GM12878 (cell line): ENCODE measurements around the gene ZNF431. TPM values are rescaled to one million over a fixed set of nuclear protein-coding genes. Genes with fewer than 3 reads are reported as not detected.

Experiments
- BCL11A ChIP-seq: IDR thresholded peaks from 2 replicates; pipeline ENCODE4 v1.6.1; 2011; ENCODE audit warnings: low read depth, low read length
- BHLHE40 ChIP-seq, 2 experiments: fragments of 450-650 bp in 1 of 2; IDR thresholded peaks; 2 replicates each; pipeline ENCODE4 v1.6.1; 2011 to 2017; ENCODE audit warnings: low read depth in 2 of 2, borderline replicate concordance in 1 of 2, improper control_type of control experiment in 1 of 2, low read length in 1 of 2, mild to moderate bottlenecking in 1 of 2
- CBX5 ChIP-seq: sonication (generic); IDR thresholded peaks from 2 replicates; pipeline ENCODE4 v1.6.1; 2016; ENCODE audit warnings: low read depth, moderate library complexity, mild to moderate bottlenecking, inconsistent platforms
- CHD1 ChIP-seq: IDR thresholded peaks from 2 replicates; pipeline ENCODE4 v1.6.1; 2012; ENCODE audit warnings: low read depth, low read length, improper control_type of control experiment
- CTCF ChIP-seq, 3 experiments: IDR thresholded peaks in 2 of 3; conservative IDR thresholded peaks in 1 of 3; 2 replicates each; pipeline ENCODE4 v1.5.1; 2011; ENCODE audit warnings: low read depth in 3 of 3, low read length in 3 of 3, mild to moderate bottlenecking in 3 of 3, control low read depth in 2 of 3, moderate library complexity in 2 of 3, inconsistent platforms in 1 of 3, mixed read lengths in 1 of 3; ENCODE audit not compliant: control insufficient read depth in 2 of 3, insufficient read depth in 1 of 3; ENCODE audit errors: extremely low read depth in 1 of 3
- E2F4 ChIP-seq: IDR thresholded peaks from 2 replicates; pipeline ENCODE4 v1.6.1; 2012; ENCODE audit warnings: low read depth, low read length, improper control_type of control experiment
- ETV6 ChIP-seq, 2 experiments: fragments of 450-650 bp in 1 of 2; IDR thresholded peaks in 1 of 2; conservative IDR thresholded peaks in 1 of 2; 2 replicates each; pipeline ENCODE4 v1.6.1; 2014; ENCODE audit warnings: antibody characterized with exemption in 1 of 2, borderline replicate concordance in 1 of 2, low read depth in 1 of 2, mild to moderate bottlenecking in 1 of 2, moderate library complexity in 1 of 2
- EZH2 ChIP-seq: IDR thresholded peaks from 2 replicates; pipeline ENCODE4 v1.6.1; 2012; ENCODE audit warnings: low read depth, mild to moderate bottlenecking, control low read depth, inconsistent platforms, low read length, borderline replicate concordance; ENCODE audit not compliant: control insufficient read depth
- HCFC1 ChIP-seq: fragments of 150-350 bp; IDR thresholded peaks from 2 replicates; pipeline ENCODE4 v1.6.1; 2014; ENCODE audit warnings: low read length
- IKZF1 ChIP-seq: fragments of 450-650 bp; conservative IDR thresholded peaks from 2 replicates; pipeline ENCODE4 v1.6.1; 2017; ENCODE audit warnings: antibody characterized with exemption, mild to moderate bottlenecking
- KDM1A ChIP-seq: fragments of 200-600 bp; sonication (generic); IDR thresholded peaks from 2 replicates; pipeline ENCODE4 v1.6.1; 2016; ENCODE audit warnings: borderline replicate concordance
- MYC ChIP-seq: IDR thresholded peaks from 2 replicates; pipeline ENCODE4 v1.6.1; 2011; ENCODE audit warnings: mild to moderate bottlenecking, low read length, moderate library complexity, inconsistent platforms; ENCODE audit not compliant: insufficient read depth, insufficient replicate concordance, insufficient read length, severe bottlenecking
- NFIC ChIP-seq: IDR thresholded peaks from 2 replicates; pipeline ENCODE4 v1.6.1; 2012; ENCODE audit warnings: low read depth, mild to moderate bottlenecking, inconsistent platforms, low read length, moderate library complexity
- NRF1 ChIP-seq: conservative IDR thresholded peaks from 2 replicates; pipeline ENCODE4 v1.6.1; 2011; ENCODE audit warnings: mild to moderate bottlenecking, low read depth, low read length, improper control_type of control experiment
- PML ChIP-seq: IDR thresholded peaks from 2 replicates; pipeline ENCODE4 v1.6.1; 2012; ENCODE audit warnings: low read length, inconsistent platforms
- SMAD1 ChIP-seq: fragments of 450-650 bp; IDR thresholded peaks from 2 replicates; pipeline ENCODE4 v1.6.1; 2018; ENCODE audit warnings: mild to moderate bottlenecking, low read depth; ENCODE audit not compliant: partially characterized antibody
- STAT3 ChIP-seq: IDR thresholded peaks from 2 replicates; pipeline ENCODE4 v1.6.1; 2011; ENCODE audit warnings: low read depth, low read length, improper control_type of control experiment
- TBL1XR1 ChIP-seq: IDR thresholded peaks from 2 replicates; pipeline ENCODE4 v1.6.1; 2012; ENCODE audit warnings: low read depth, low read length, improper control_type of control experiment
- WRNIP1 ChIP-seq: IDR thresholded peaks from 2 replicates; pipeline ENCODE4 v1.6.1; 2011; ENCODE audit warnings: low read depth, low read length, improper control_type of control experiment, borderline replicate concordance
- ZNF274 ChIP-seq: IDR thresholded peaks from one replicate; pipeline ENCODE4 v1.8.0; 2011; ENCODE audit not compliant: insufficient read length, insufficient read depth
- ZSCAN29 ChIP-seq: fragments of 450-650 bp; IDR thresholded peaks from 2 replicates; pipeline ENCODE4 v1.6.1; 2017; ENCODE audit warnings: mild to moderate bottlenecking, moderate library complexity
- polyA plus RNA-seq, 11 experiments: library from polyadenylated mRNA; depleted of rRNA in 4 of 11; unstranded in 6 of 11; stranded (reverse) in 5 of 11; fragments of >200 nt; fragmentation: Nextera tagmentation in 4 of 11; fragmentation: Illumina TruSeq in 1 of 11; extraction: Ambion mirVana in 4 of 11; extraction: Trizol in 1 of 11; gene quantifications; 1 replicate in 1 of 11; 2 replicates in 10 of 11; pipeline versions ENCODE4 v1.2.1 to v1.2.3, GENCODE V29; 2011 to 2016; ENCODE audit warnings: inconsistent platforms in 2 of 11, missing spikeins in 2 of 11, low read depth in 1 of 11
- total RNA-seq, 4 experiments: library from RNA; depleted of rRNA in 3 of 4; stranded (reverse); fragments of >200 nt in 3 of 4; fragmentation: Illumina TruSeq in 1 of 4; extraction: Trizol in 1 of 4; gene quantifications; 2 replicates each; pipeline versions ENCODE4 v1.2.1 to v1.2.3, GENCODE V29; 2013 to 2021
- TF ChIP-seq, protein P1 (sequence below): IDR thresholded peaks from 2 replicates; pipeline ENCODE4 v1.6.1; 2012; ENCODE audit warnings: improper control_type of control experiment, low read depth, low read length; ENCODE audit not compliant: insufficient replicate concordance

Gene ZNF431
- total and polyA plus RNA-seq, 10 of the 15 experiments (the other 5 are each of a cell fraction or from before 2014, with no cell fraction given), result 2.5 to 18.7 (median 10.0) TPM

DNA sequence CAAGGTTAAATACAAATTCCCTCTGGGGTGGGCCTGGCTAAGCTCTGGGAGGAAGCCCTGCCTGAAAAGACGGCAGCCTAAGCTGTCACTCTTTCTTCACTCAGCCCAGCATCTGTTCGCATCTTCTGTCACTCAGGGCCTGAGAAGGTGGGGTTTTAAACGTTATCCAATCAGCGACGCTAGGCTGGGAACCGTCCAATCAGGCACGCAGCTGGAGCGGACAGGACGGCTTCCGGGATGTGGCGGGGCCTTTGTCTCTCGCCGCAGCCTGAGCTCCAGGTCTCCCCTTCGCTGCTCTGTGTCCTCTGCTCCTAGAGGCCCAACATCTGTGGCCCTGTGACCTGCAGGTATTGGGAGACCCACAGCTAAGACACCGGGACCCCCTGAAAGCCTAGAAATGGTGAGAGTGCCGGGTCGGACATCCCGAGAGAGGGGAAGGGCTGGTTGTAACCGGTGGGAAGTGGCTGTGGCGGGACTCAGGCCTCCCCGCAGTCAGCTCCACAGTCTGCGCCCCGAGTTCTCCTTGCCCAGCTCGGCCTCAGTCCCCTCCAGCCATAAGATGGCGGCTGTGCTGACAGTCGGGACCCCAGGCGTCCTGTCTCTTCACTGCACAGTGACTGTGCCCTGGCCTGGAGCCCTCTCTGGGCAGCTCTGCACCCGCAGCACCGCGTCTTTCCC, at the start of gene ZNF431 (continued):
- no peak for TF ChIP-seq BHLHE40 (IDR thresholded peaks at IDR 0.05; ENCODE audit: borderline replicate concordance in 1 of 2, low read depth in 2 of 2, low read length in 1 of 2)
- TF ChIP-seq CHD1, result no peak
- no peak for TF ChIP-seq ZSCAN29
- TF ChIP-seq TBL1XR1, result no peak
- TF ChIP-seq EZH2, result no peak
- TF ChIP-seq CTCF (IDR thresholded peaks at IDR 0.05 in 2 of 3, conservative IDR thresholded peaks at IDR 0.05 in 1 of 3; ENCODE audit: control insufficient read depth in 2 of 3, extremely low read depth in 1 of 3, insufficient read depth in 1 of 3, low read depth in 3 of 3, low read length in 3 of 3), result no peak
- TF ChIP-seq ETV6 (conservative IDR thresholded peaks at IDR 0.05 in 1 of 2, IDR thresholded peaks at IDR 0.05 in 1 of 2; ENCODE audit: borderline replicate concordance in 1 of 2, low read depth in 1 of 2), result no peak
- no peak for TF ChIP-seq KDM1A
- TF ChIP-seq, protein P1, sequence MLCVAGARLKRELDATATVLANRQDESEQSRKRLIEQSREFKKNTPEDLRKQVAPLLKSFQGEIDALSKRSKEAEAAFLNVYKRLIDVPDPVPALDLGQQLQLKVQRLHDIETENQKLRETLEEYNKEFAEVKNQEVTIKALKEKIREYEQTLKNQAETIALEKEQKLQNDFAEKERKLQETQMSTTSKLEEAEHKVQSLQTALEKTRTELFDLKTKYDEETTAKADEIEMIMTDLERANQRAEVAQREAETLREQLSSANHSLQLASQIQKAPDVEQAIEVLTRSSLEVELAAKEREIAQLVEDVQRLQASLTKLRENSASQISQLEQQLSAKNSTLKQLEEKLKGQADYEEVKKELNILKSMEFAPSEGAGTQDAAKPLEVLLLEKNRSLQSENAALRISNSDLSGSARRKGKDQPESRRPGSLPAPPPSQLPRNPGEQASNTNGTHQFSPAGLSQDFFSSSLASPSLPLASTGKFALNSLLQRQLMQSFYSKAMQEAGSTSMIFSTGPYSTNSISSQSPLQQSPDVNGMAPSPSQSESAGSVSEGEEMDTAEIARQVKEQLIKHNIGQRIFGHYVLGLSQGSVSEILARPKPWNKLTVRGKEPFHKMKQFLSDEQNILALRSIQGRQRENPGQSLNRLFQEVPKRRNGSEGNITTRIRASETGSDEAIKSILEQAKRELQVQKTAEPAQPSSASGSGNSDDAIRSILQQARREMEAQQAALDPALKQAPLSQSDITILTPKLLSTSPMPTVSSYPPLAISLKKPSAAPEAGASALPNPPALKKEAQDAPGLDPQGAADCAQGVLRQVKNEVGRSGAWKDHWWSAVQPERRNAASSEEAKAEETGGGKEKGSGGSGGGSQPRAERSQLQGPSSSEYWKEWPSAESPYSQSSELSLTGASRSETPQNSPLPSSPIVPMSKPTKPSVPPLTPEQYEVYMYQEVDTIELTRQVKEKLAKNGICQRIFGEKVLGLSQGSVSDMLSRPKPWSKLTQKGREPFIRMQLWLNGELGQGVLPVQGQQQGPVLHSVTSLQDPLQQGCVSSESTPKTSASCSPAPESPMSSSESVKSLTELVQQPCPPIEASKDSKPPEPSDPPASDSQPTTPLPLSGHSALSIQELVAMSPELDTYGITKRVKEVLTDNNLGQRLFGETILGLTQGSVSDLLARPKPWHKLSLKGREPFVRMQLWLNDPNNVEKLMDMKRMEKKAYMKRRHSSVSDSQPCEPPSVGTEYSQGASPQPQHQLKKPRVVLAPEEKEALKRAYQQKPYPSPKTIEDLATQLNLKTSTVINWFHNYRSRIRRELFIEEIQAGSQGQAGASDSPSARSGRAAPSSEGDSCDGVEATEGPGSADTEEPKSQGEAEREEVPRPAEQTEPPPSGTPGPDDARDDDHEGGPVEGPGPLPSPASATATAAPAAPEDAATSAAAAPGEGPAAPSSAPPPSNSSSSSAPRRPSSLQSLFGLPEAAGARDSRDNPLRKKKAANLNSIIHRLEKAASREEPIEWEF, result no peak
- 0 out of 2 replicates have a peak, but pooled peaks have one; percentile 51 for TF ChIP-seq PML
- TF ChIP-seq NRF1, result no peak
- TF ChIP-seq ZNF274, result no peak
- no peak for TF ChIP-seq IKZF1
- TF ChIP-seq E2F4, result 0 out of 2 replicates have a peak, but pooled peaks have one; percentile 33
- TF ChIP-seq MYC, result no peak
- TF ChIP-seq SMAD1, result no peak
- no peak for TF ChIP-seq BCL11A
- TF ChIP-seq NFIC, result no peak
- 0 out of 2 replicates have a peak, but pooled peaks have one; percentile 8 for TF ChIP-seq HCFC1
- no peak for TF ChIP-seq WRNIP1
- TF ChIP-seq STAT3, result no peak
- TF ChIP-seq CBX5, result peak; percentile 32; the same call in 1 of the 2 replicates
